ENCODE measurements around the gene CFAP99.
A peak's percentile ranks its signal among the peaks of the same experiment; 100 is the strongest.

DNA sequence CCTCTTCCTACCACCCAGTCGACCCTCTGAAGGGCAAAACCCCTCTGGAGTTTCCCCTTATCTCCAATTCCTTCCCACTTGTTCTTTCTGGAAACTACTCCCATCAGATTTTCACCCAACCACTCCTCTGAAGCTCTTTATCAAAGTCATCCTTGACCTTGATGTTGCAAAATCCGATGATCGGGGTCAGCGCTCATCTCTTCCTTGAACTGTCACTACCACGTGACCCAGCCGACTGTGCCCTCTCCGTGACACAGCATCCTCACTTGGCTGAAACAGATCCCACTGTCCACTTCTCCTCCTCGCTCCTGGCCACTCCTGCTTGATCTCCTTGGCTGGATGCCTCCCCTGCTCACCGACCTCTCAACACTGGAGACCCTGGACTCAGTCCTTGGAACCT lies 1.1 kb downstream of the CFAP99 start:
- TF ChIP-seq CTCF (conservative IDR thresholded peaks at IDR 0.05 in 1 of 2, IDR thresholded peaks at IDR 0.05 in 1 of 2; ENCODE audit: low read depth in 1 of 2, low read length in 2 of 2) (no peak), EZH2 (IDR thresholded peaks at IDR 0.05; ENCODE audit: low read length, missing control alignments) (peak; percentile 65)

All from fibroblast of lung (primary cell).